Heart left ventricle (tissue), 16 donors: ENCODE data around the gene GSDMA. TPM values are rescaled to one million over a fixed set of nuclear protein-coding genes. Genes with fewer than 3 reads are reported as not detected.
"Not testable (repeated sequence)": the region's sequence is repeated elsewhere in the genome, so short reads cannot be mapped to it uniquely, and the experiment has no call there.

ENCODE experiments used
- ATAC-seq, 4 donors: fragments of 200-7000 bp; cut with Tn5 transposase; one replicate each; pipeline ENCODE4 v1.9.1; 2020 to 2022; ENCODE audit warnings: moderate library complexity in 4 of 4, mild to moderate bottlenecking in 3 of 4, moderate number of reproducible peaks in 1 of 4
- DNase-seq, 5 donors: peaks; one replicate each; pipeline ENCODE4 v3.0.0-alpha.2; 2020
- H3K27ac ChIP-seq, 12 donors: fragments of 200-600 bp; sonication (generic) in 4 of 12; one replicate each; pipeline versions ENCODE4 v1.5.0 to v1.8.0; 2016 to 2022; ENCODE audit warnings: mild to moderate bottlenecking in 2 of 12
- H3K27me3 ChIP-seq, 9 donors: fragments of 200-600 bp; sonication (generic) in 2 of 9; one replicate each; pipeline versions ENCODE4 v1.5.1 to v1.8.0; 2016 to 2022; ENCODE audit warnings: mild to moderate bottlenecking in 3 of 9
- H3K36me3 ChIP-seq, 9 donors: fragments of 200-600 bp; sonication (generic) in 2 of 9; one replicate each; pipeline versions ENCODE4 v1.5.0 to v1.8.0; 2018 to 2022; ENCODE audit warnings: mild to moderate bottlenecking in 2 of 9
- H3K4me1 ChIP-seq, 12 donors: fragments of 200-600 bp; sonication (generic) in 4 of 12; one replicate each; pipeline versions ENCODE4 v1.5.0 to v1.8.0; 2016 to 2022; ENCODE audit warnings: mild to moderate bottlenecking in 3 of 12
- H3K4me3 ChIP-seq, 12 donors: fragments of 200-600 bp; sonication (generic) in 4 of 12; one replicate each; pipeline versions ENCODE4 v1.5.0 to v1.8.0; 2017 to 2022; ENCODE audit warnings: mild to moderate bottlenecking in 9 of 12, moderate library complexity in 4 of 12
- H3K9me3 ChIP-seq, 12 donors: fragments of 200-600 bp; sonication (generic) in 4 of 12; one replicate each; pipeline versions ENCODE4 v1.5.0 to v1.8.0; 2016 to 2022; ENCODE audit warnings: mild to moderate bottlenecking in 1 of 12
- CTCF ChIP-seq, 12 donors: fragments of 200-600 bp; sonication (generic) in 4 of 12; IDR thresholded peaks; one replicate each; pipeline versions ENCODE4 v1.5.0 to v1.8.0; 2018 to 2022; ENCODE audit warnings: antibody characterized with exemption in 12 of 12, mild to moderate bottlenecking in 5 of 12
- POLR2A ChIP-seq, 2 donors: fragments of 450-650 bp; IDR thresholded peaks; one replicate each; pipeline ENCODE4 v1.6.1; 2017; ENCODE audit warnings: antibody characterized with exemption in 2 of 2, mild to moderate bottlenecking in 2 of 2, moderate library complexity in 2 of 2
- WGBS, 4 donors: extraction: QIAGEN DNeasy Blood & Tissue Kit in 2 of 4; methylation state at CpG; one replicate each; pipeline versions ENCODE4 v1.1.5 to v1.1.7; 2013 to 2018; 5-methylcytosine and 5-hydroxymethylcytosine counted together
- intact Hi-C, 10 donors: fragments of 100-400 bp; cut with DNase I; formaldehyde crosslinking; loops; one replicate each; pipeline versions ENCODE4 v1.11.1 to v1.14.2; 2022
- polyA plus RNA-seq, 2 donors: library from polyadenylated mRNA; stranded (reverse); fragments of 200-250 nt; gene quantifications; one replicate each; pipeline ENCODE4 v1.2.3, GENCODE V29; 2013
- total RNA-seq, 9 donors: library from RNA; depleted of rRNA in 2 of 9; stranded (reverse); fragments of >200 nt in 2 of 9; fragmentation: NEBNext Ultra II Directional in 3 of 9; extraction: Animal tissue kit (Norgen Biotek cat#: 25700) in 3 of 9; gene quantifications; one replicate each; pipeline versions ENCODE4 v1.1.0 to v1.2.4, GENCODE V29; 2016 to 2023
- donor health status: ischemic (EF 13 %, LVEDD 7.1; RV severe dilation, severe dysfunction).
- donor health status: healthy with polysubstance abuse.
- donor health status: DM: no; HTN: yes; CAD: no.
- donor health status: DM: no; HTN: no; CAD: no.
- donor health status: ischemic (EF 25% LVEDD 6.9; RV normal size, moderate dysfunction).
- donor health status: ischemic (EF 25% LVEDD 5.7; RV mildly dilated, moderate dysfunction).
- donor health status: healthy.
- donor health status: DM: yes; HTN: yes; CAD: no.
- donor health status: ischemic (EF 35%, LVEDD 5.7; RV mildly dilated, moderate dysfunction).
- donor health status: nonischemic (EF 11% LVEDD 7.7; RV severe dilation, severe dysfunction).
- donor health status: DM: yes; HTN: yes; CAD: no.
- donor health status: PGD.
- donor health status: ischemic (EF 29% LVEDD 5.4; RV normal size, mild dysfunction).
- donor health status: nonischemic (EF 23%, LVEDD 6.1; RV moderate dilation, normal function).

GSDMA gene
- total and polyA plus RNA-seq, 11 donors, result 0.08 to 3.7 (median 0.49) TPM; not detected in 3

GRCh38 chr17:39943702-39944392 is 19.0 kb upstream of the GSDMA start:
- intact Hi-C loops, result no loop called here
- Histone ChIP-seq H3K27me3 (no peaks in the 10 kb centered on the region), H3K4me1 (peaks cover 0 to 15% (median 9%) of the 10 kb centered on the region in 12 donors), H3K27ac (no peak overlapping the region), H3K36me3 (no peaks in the 10 kb centered on the region), H3K4me3 (no peak overlapping the region), H3K9me3 (no peaks in the 10 kb centered on the region)
- TF ChIP-seq POLR2A (IDR thresholded peaks at IDR 0.05) (no peak), CTCF (IDR thresholded peaks at IDR 0.05) (no peak)
- DNase-seq (no peak), ATAC-seq (peak in 1 of 4 donors; percentile 15)
- WGBS, 4 donors, result 76 to 93% (median 85%) methylated on average over 5 to 14 of the region's 14 CpGs

- no peak for DNase-seq
- Histone ChIP-seq H3K36me3 (no peaks in the 10 kb centered on the region), H3K4me3 (no peak overlapping the region), H3K9me3 (no peaks in the 10 kb centered on the region), H3K27ac (no peak overlapping the region), H3K27me3 (no peaks in the 10 kb centered on the region), H3K4me1 (peaks cover 0 to 10% (median 8%) of the 10 kb centered on the region in 12 donors)
- WGBS, 4 donors, result 79 to 87% (median 81%) methylated on average over 7 to 16 of the region's 16 CpGs
- ATAC-seq, result no peak
- intact Hi-C loops, result no loop called here
- no peak for TF ChIP-seq POLR2A (IDR thresholded peaks at IDR 0.05)
- TF ChIP-seq CTCF (IDR thresholded peaks at IDR 0.05), result no peak
These were observed 18.5 kb upstream of the GSDMA start for GRCh38 chr17:39944393-39944711.

- TF ChIP-seq POLR2A (IDR thresholded peaks at IDR 0.05), result no peak
- intact Hi-C loops, result no loop called here
- Histone ChIP-seq H3K27ac (no peak overlapping the region), H3K27me3 (no peaks in the 10 kb centered on the region), H3K9me3 (no peaks in the 10 kb centered on the region), H3K4me1 (peaks cover 0 to 18% (median 2%) of the 10 kb centered on the region in 12 donors), H3K4me3 (no peak overlapping the region), H3K36me3 (no peaks in the 10 kb centered on the region)
- ATAC-seq, result no peak
- 79 to 87% (median 81%) methylated on average over 15 of the region's 15 CpGs for WGBS, 4 donors
- no peak for DNase-seq
These were observed 16.1 kb upstream of the GSDMA start for GRCh38 chr17:39946551-39947330.

DNA sequence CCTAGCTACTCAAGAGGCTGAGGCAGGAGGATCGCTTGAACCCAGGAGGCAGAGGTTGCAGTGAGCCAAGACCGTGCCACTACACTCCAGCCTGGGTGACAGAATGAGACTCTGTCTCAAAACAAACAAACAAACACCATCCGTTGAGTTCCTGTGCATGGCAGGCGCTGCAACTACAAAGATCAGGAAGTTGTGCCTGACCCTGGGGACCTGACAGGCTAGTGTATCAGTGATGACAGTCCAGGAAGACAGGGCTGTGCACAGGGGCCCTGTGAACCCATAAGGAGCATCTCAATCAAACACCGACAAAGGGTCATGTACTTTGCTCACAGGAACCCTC is 14.3 kb upstream of the GSDMA start:
- H3K36me3 ChIP-seq, H3K4me3 ChIP-seq, DNase-seq, intact Hi-C loops, H3K9me3 ChIP-seq, ATAC-seq, H3K27ac ChIP-seq, H3K27me3 ChIP-seq: not testable (repeated sequence)
- 69 to 78% (median 75%) methylated on average over 5 of the region's 5 CpGs for WGBS, 4 donors
- H3K4me1 ChIP-seq, result peaks cover 0 to 29% (median 10%) of the 10 kb centered on the region in 12 donors

GRCh38 chr17:39949028-39949427 is 13.8 kb upstream of the GSDMA start:
- Histone ChIP-seq H3K36me3 (no peaks in the 10 kb centered on the region), H3K27me3 (no peaks in the 10 kb centered on the region), H3K27ac (no peak overlapping the region), H3K9me3 (no peaks in the 10 kb centered on the region), H3K4me1 (peaks cover 0 to 33% (median 14%) of the 10 kb centered on the region in 12 donors), H3K4me3 (no peak overlapping the region)
- no peak for TF ChIP-seq POLR2A (IDR thresholded peaks at IDR 0.05)
- no peak for TF ChIP-seq CTCF (IDR thresholded peaks at IDR 0.05)
- intact Hi-C loops, result no loop called here
- no peak for ATAC-seq
- 83 to 88% (median 86%) methylated on average over 2 of the region's 2 CpGs for WGBS, 4 donors
- no peak for DNase-seq
